GM12864 (cell line): Measurements from ENCODE around the gene IGFL4.

ENCODE experiments used
- DNase-seq: peaks from one replicate; pipeline ENCODE4 v3.0.0-alpha.2; 2011; ENCODE audit warnings: low read depth
- H3K4me3 ChIP-seq: 2 replicates; pipeline ENCODE4 v1.5.1; 2011; ENCODE audit warnings: mild to moderate bottlenecking, low read depth, low read length, control low read depth
- TF ChIP-seq, protein P1 (sequence below): IDR thresholded peaks from 2 replicates; pipeline ENCODE4 v1.5.1; 2011; ENCODE audit warnings: low read depth, mild to moderate bottlenecking, moderate library complexity, low read length, control low read depth, inconsistent platforms; ENCODE audit errors: missing control alignments

IGFL4 gene

DNA sequence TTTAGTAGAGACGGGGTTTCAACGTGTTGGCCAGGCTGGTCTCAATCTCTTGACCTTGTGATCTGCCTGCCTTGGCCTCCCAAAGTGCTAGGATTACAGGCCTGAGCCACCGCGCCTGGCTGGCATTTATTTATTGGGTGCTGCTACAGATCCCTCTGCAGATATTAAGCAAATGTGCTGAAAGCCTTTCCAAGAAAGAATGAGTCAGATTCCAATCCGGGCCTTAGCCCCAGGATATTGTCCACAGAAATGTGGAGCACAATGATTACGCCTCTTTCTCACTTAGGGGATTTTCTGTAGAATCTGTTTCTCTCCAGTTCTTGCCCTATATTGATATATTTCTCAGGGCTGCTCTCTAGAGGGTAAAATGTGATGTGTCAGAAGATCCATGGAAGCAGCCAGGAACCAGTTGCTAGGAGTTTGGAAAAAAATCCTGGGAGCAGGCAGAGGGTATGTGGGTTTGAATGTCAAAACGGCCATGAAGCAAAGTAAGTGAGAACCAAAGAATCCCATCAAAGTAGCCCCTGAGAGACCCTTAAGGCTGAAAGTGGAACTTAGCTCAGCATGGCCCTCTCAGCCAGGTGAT lies 24.8 kb upstream of the IGFL4 start:
- no peak overlapping the region for H3K4me3 ChIP-seq
- no peak for DNase-seq
- TF ChIP-seq, protein P1, sequence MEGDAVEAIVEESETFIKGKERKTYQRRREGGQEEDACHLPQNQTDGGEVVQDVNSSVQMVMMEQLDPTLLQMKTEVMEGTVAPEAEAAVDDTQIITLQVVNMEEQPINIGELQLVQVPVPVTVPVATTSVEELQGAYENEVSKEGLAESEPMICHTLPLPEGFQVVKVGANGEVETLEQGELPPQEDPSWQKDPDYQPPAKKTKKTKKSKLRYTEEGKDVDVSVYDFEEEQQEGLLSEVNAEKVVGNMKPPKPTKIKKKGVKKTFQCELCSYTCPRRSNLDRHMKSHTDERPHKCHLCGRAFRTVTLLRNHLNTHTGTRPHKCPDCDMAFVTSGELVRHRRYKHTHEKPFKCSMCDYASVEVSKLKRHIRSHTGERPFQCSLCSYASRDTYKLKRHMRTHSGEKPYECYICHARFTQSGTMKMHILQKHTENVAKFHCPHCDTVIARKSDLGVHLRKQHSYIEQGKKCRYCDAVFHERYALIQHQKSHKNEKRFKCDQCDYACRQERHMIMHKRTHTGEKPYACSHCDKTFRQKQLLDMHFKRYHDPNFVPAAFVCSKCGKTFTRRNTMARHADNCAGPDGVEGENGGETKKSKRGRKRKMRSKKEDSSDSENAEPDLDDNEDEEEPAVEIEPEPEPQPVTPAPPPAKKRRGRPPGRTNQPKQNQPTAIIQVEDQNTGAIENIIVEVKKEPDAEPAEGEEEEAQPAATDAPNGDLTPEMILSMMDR = no peak

- DNase-seq = no peak
- TF ChIP-seq, protein P1 = no peak
- H3K4me3 ChIP-seq = no peak overlapping the region
Measured at GRCh38 chr19:46063201-46063600, 22.4 kb upstream of the IGFL4 start.

DNA sequence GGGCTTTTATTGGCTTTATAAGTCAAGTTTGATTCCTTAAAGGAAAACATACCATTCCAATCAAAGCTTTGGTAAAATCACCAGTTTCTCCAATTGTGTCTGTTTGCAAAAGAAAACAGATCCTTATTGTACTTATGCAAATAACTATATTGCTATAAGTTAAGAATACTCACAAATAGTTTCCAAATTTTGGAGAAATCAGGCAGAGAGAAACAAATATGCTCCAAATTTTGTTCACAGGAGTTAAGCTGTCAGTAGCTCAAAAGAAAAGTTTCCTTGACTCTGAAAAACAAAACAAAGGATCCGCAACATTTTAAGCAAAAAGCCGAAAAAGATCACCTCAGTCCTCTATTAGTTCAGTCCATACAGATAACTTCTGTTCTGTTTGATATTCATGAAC lies 19.2 kb upstream of the IGFL4 start:
- DNase-seq = no peak

GRCh38 chr19:46058778-46059177 lies 18.0 kb upstream of the IGFL4 start:
- TF ChIP-seq, protein P1 = no peak
- no peak for DNase-seq
- no peak overlapping the region for H3K4me3 ChIP-seq

More for the DNA sequence above, 19.2 kb upstream of the IGFL4 start:
- no peak overlapping the region for H3K4me3 ChIP-seq
- TF ChIP-seq, protein P1 = no peak

DNA sequence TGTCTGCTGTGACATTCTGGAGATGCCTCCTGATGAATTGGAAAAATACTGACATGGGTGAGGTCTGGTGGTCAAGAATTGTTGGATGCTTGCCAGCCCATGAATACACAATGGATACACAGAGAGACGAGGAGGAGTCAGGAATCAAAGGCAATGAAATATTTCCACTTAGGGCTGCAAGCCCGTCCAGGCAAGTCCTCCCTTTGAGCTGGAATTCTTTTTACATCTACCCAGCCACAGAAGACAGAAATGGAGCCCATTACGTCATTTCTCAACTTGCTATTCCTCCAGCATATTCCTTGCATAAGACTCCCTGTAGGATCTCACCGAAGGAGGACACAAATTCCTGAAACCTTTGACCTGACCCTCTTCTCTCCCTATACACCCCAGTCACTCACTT lies 15.7 kb upstream of the IGFL4 start:
- TF ChIP-seq, protein P1 = no peak
- DNase-seq = no peak
- H3K4me3 ChIP-seq = no peak overlapping the region

DNA sequence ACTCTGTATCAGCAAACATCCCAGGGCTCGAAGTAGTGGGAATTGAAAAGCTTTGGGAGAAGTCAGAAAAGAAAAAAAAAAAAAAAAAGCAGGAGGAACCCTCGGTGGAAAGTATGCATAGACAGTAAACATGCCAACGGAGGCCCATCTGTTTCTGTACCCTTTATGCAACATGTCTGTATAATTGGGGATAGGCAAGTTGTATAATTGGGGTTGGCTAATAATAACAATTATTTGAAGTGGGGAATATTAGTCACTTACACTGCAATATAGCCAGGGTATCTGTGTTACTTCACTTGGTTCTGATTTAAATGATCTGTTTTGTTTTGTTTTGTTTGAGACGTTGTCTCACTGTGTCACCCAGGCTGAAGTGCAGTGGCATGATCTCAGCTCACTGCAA lies 12.1 kb upstream of the IGFL4 start:
- DNase-seq = no peak
- TF ChIP-seq, protein P1 = no peak
- no peak overlapping the region for H3K4me3 ChIP-seq

DNA sequence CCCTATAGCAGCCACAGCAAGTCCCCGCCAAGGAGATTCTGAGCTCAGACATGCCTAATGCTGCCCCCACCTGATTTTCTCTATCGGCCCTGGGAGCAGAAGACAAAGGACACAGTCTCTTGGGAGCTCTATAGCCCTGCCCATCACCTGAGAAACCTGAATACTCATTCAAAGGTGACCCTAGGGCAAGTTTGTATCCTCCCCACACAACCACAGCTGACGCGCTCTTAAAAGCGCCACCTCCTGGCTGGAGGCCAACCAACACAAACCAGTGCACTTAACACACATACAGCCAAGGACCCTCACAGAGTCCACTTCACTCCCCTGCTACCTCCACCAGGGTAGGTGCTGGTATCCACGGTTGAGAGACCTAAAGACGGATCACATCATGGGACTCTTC lies 8.8 kb upstream of the IGFL4 start:
- TF ChIP-seq, protein P1 = peak; percentile 24
- no peak overlapping the region for H3K4me3 ChIP-seq
- DNase-seq = no peak
